Hepatocyte (in vitro differentiated cells): ENCODE results near the gene USH1C. TPM values are rescaled to one million over a fixed set of nuclear protein-coding genes. Genes with fewer than 3 reads are reported as not detected.

ENCODE experiments used
- DNase-seq: peaks from one replicate; pipeline ENCODE4 v3.0.0-alpha.2; 2016; ENCODE audit warnings: low spot score
- H2AFZ ChIP-seq: fragments of 200-600 bp; sonication (generic); 2 replicates; pipeline ENCODE4 v1.6.0; 2016; ENCODE audit warnings: antibody characterized with exemption, mild to moderate bottlenecking
- H3K27ac ChIP-seq: fragments of 200-600 bp; sonication (generic); 2 replicates; pipeline ENCODE4 v1.5.1; 2016; ENCODE audit warnings: mild to moderate bottlenecking
- H3K27me3 ChIP-seq: fragments of 200-600 bp; sonication (generic); 2 replicates; pipeline ENCODE4 v1.6.1; 2016
- H3K36me3 ChIP-seq: fragments of 200-600 bp; sonication (generic); replicated peaks from 2 replicates; pipeline ENCODE4 v1.5.1; 2016; ENCODE audit warnings: low read depth; ENCODE audit not compliant: insufficient read depth
- H3K4me1 ChIP-seq: fragments of 200-600 bp; sonication (generic); 2 replicates; pipeline ENCODE4 v1.5.1; 2016; ENCODE audit warnings: mild to moderate bottlenecking, moderate library complexity; ENCODE audit not compliant: insufficient read depth
- H3K4me2 ChIP-seq: fragments of 200-600 bp; sonication (generic); 2 replicates; pipeline ENCODE4 v1.6.0; 2016
- H3K4me3 ChIP-seq: fragments of 200-600 bp; sonication (generic); 2 replicates; pipeline ENCODE4 v1.5.1; 2016; ENCODE audit warnings: mild to moderate bottlenecking
- H3K79me2 ChIP-seq: fragments of 200-600 bp; sonication (generic); 2 replicates; pipeline ENCODE4 v1.6.0; 2017; ENCODE audit warnings: mild to moderate bottlenecking
- H3K9me2 ChIP-seq: fragments of 200-600 bp; sonication (generic); replicated peaks from 2 replicates; pipeline ENCODE4 v1.6.0; 2017; ENCODE audit warnings: mild to moderate bottlenecking; ENCODE audit not compliant: insufficient read depth
- H3K9me3 ChIP-seq: fragments of 200-600 bp; sonication (generic); 2 replicates; pipeline ENCODE4 v1.5.1; 2016; ENCODE audit warnings: low read depth, mild to moderate bottlenecking
- H4K20me1 ChIP-seq: fragments of 200-600 bp; sonication (generic); 2 replicates; pipeline ENCODE4 v1.6.0; 2016; ENCODE audit warnings: mild to moderate bottlenecking; ENCODE audit not compliant: insufficient read depth, poor library complexity, severe bottlenecking
- EZH2 ChIP-seq: fragments of 200-600 bp; sonication (generic); IDR thresholded peaks from 2 replicates; pipeline ENCODE4 v1.6.1; 2016; ENCODE audit warnings: antibody characterized with exemption, mild to moderate bottlenecking, borderline replicate concordance
- EZH2phosphoT487 ChIP-seq: fragments of 200-600 bp; sonication (generic); IDR thresholded peaks from one replicate; pipeline ENCODE4 v1.6.1; 2018; ENCODE audit warnings: antibody characterized with exemption, mild to moderate bottlenecking, low read depth, moderate library complexity; ENCODE audit not compliant: unreplicated experiment, severe bottlenecking
- WGBS: methylation state at CpG from one replicate; pipeline ENCODE4 v1.1.6; 2016; ENCODE audit warnings: low lambda C conversion rate; ENCODE audit errors: missing lambda C conversion rate; 5-methylcytosine and 5-hydroxymethylcytosine counted together
- polyA plus RNA-seq: library from polyadenylated mRNA; unstranded; fragments of >200 nt; fragmentation: Nextera tagmentation; extraction: Ambion mirVana; gene quantifications from 2 replicates; pipeline ENCODE4 v1.2.1, GENCODE V29; 2016
- total RNA-seq: library from RNA; depleted of rRNA; stranded (reverse); fragments of >200 nt; gene quantifications from 2 replicates; pipeline ENCODE4 v1.2.3, GENCODE V29; 2014
- TF ChIP-seq, protein P1 (sequence below): fragments of 200-600 bp; sonication (generic); IDR thresholded peaks from 2 replicates; pipeline ENCODE4 v1.5.1; 2016; ENCODE audit warnings: antibody characterized with exemption, mild to moderate bottlenecking; ENCODE audit not compliant: poor library complexity

USH1C gene
- total and polyA plus RNA-seq, 2 experiments from 2014 or later, result 54.3 to 60.6 TPM

DNA sequence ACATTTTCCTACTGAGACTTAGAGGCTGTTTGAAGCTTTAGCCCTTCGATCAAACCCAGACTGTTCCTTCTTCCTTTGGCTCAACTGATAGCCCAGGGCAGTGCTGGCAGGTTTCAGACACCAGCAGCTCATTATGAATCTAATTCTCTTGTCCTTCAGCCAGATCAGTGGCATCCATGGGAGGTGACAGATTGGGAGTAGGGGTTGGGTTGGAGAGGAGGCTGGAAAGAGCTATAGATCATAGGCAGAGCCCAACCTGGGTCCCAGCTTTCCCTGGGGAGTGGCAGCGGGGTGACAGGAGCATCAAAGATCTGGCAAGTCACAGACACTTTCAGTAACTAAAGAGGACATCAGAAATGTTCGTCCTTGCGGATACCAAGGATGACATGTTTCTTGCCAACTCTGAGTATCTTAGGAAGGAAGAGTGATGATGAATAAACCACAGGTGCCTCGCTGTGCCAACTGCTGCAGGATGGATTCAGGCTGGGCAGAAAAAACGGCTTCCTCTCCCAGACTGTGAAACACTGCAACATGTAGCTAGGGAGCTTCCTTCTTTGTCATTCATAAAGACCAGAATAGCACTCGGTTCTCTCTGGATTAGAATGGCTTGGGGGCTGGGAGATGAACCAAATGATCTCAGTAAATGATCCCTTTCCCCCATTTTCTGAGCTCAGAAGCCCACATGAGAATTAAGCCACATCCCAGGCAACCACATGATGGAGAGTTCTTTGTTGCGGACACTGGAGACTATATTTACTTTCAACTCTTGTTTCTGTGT, 86.6 kb downstream of the USH1C start:
- no peaks in the 10 kb centered on the region for H3K9me2 ChIP-seq
- no peaks in the 10 kb centered on the region for H3K36me3 ChIP-seq
- no peaks in the 10 kb centered on the region for H3K4me1 ChIP-seq
- H4K20me1 ChIP-seq, result no peaks in the 10 kb centered on the region
- 78% methylated on average over 8 of the region's 8 CpGs for WGBS
- no peak for DNase-seq
- H3K79me2 ChIP-seq, result no peaks in the 10 kb centered on the region
- TF ChIP-seq, protein P1, sequence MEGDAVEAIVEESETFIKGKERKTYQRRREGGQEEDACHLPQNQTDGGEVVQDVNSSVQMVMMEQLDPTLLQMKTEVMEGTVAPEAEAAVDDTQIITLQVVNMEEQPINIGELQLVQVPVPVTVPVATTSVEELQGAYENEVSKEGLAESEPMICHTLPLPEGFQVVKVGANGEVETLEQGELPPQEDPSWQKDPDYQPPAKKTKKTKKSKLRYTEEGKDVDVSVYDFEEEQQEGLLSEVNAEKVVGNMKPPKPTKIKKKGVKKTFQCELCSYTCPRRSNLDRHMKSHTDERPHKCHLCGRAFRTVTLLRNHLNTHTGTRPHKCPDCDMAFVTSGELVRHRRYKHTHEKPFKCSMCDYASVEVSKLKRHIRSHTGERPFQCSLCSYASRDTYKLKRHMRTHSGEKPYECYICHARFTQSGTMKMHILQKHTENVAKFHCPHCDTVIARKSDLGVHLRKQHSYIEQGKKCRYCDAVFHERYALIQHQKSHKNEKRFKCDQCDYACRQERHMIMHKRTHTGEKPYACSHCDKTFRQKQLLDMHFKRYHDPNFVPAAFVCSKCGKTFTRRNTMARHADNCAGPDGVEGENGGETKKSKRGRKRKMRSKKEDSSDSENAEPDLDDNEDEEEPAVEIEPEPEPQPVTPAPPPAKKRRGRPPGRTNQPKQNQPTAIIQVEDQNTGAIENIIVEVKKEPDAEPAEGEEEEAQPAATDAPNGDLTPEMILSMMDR, result no peak
- TF ChIP-seq EZH2phosphoT487, result no peak
- no peak for TF ChIP-seq EZH2
- no peak overlapping the region for H3K27ac ChIP-seq
- H3K4me3 ChIP-seq, result no peak overlapping the region
- H3K4me2 ChIP-seq, result no peak overlapping the region
- H3K27me3 ChIP-seq, result peaks cover 12% of the 10 kb centered on the region
- no peaks in the 10 kb centered on the region for H3K9me3 ChIP-seq
- no peak overlapping the region for H2AFZ ChIP-seq

DNA sequence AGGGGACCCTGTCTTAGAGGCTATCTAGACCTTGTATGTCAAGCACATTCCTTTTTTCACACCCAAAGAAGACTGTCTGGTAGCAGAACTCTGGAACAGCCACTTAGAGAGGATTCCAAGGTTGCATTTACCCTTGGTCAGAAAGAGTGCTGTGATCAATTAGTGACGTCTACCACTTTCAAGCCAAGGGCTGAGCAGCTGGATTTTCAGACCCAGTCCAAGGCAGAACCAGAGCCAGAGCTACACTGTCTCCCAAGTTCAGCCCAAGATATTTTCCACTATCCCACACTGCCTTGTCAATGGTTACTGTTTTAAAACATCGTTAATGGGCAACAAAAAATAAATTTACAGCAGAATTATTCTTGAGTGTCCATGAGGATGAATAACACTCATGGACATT, 91.5 kb downstream of the USH1C start:
- H3K4me2 ChIP-seq, result no peak overlapping the region
- no peak overlapping the region for H2AFZ ChIP-seq
- DNase-seq, result no peak
- WGBS, result 90% methylated on average over 2 of the region's 2 CpGs
- H3K36me3 ChIP-seq, result no peaks in the 10 kb centered on the region
- H3K9me2 ChIP-seq, result no peaks in the 10 kb centered on the region
- no peaks in the 10 kb centered on the region for H3K9me3 ChIP-seq
- TF ChIP-seq, protein P1, result no peak
- no peak for TF ChIP-seq EZH2phosphoT487
- no peak for TF ChIP-seq EZH2
- H4K20me1 ChIP-seq, result no peaks in the 10 kb centered on the region
- peaks cover 9% of the 10 kb centered on the region for H3K27me3 ChIP-seq
- H3K79me2 ChIP-seq, result no peaks in the 10 kb centered on the region
- no peak overlapping the region for H3K27ac ChIP-seq
- H3K4me1 ChIP-seq, result no peaks in the 10 kb centered on the region
- H3K4me3 ChIP-seq, result no peak overlapping the region

DNA sequence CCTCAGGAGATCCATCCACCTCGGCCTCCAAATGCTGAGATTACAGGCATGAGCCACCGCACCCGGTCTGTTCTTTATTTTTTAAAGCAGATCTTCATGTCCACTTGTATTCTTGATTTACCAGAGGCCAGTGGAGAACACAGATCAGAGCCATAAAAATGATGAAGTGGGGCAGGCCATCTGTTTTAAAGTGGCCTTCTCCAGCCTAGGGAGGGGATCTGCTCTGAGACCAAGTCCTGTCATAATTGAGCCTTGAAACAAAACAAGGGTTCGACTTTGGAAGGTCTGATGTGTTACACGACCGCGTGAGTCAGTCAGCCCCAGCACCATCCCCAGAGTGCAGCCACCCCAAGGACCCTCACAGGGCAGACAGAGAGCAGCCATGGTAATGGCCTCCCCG, 95.1 kb downstream of the USH1C start:
- TF ChIP-seq EZH2phosphoT487, result no peak
- Histone ChIP-seq H3K79me2 (no peaks in the 10 kb centered on the region), H2AFZ (no peak overlapping the region), H3K27me3 (no peaks in the 10 kb centered on the region), H3K9me3 (no peaks in the 10 kb centered on the region), H3K4me1 (no peaks in the 10 kb centered on the region), H3K36me3 (no peaks in the 10 kb centered on the region), H3K9me2 (no peaks in the 10 kb centered on the region), H3K4me2 (no peak overlapping the region), H3K4me3 (no peak overlapping the region), H3K27ac (no peak overlapping the region), H4K20me1 (no peaks in the 10 kb centered on the region)
- WGBS, result 82% methylated on average over 8 of the region's 8 CpGs
- no peak for DNase-seq

DNA sequence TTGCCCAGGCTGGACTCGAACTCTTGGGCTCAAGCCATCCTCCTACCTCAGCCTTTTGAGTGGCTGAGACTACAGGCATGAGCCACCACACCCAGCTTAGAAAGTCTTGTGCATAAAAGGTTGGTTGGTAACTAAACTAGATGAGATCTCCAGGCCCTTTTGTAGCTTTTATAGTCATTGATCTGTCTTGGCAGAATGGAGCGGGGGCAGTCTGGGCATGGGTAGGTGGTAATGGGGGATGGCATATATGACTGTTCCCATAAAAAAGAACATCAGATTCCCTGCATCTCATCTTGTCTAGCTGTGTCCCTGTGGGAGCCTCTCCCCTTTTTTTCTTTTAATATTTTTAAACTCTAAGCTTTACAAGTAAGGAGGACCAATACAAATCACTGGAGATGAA, 97.7 kb downstream of the USH1C start:
- Histone ChIP-seq H3K27me3 (no peaks in the 10 kb centered on the region), H3K9me3 (no peaks in the 10 kb centered on the region), H3K9me2 (no peaks in the 10 kb centered on the region), H3K27ac (no peak overlapping the region), H3K4me3 (no peak overlapping the region), H3K79me2 (no peaks in the 10 kb centered on the region), H3K4me1 (no peaks in the 10 kb centered on the region), H3K4me2 (no peak overlapping the region), H2AFZ (no peak overlapping the region), H4K20me1 (no peaks in the 10 kb centered on the region), H3K36me3 (no peaks in the 10 kb centered on the region)
- DNase-seq, result no peak
- TF ChIP-seq, protein P1, result no peak
- TF ChIP-seq EZH2phosphoT487 (no peak), EZH2 (no peak)
- WGBS, result 95% methylated on average over 2 of the region's 2 CpGs
